ENCODE results near the gene JAKMIP1.
"Not testable (repeated sequence)": the region's sequence is repeated elsewhere in the genome, so short reads cannot be mapped to it uniquely, and the experiment has no call there.

Gene JAKMIP1

GRCh38 chr4:6011271-6011671 lies 189.1 kb downstream of the JAKMIP1 start:
- peaks cover 7 to 19% of the 10 kb centered on the region in 2 donors for H3K27me3 ChIP-seq (ENCODE audit: control insufficient read depth in 1 of 2, insufficient read depth in 2 of 2, low read length in 2 of 2)
- no peaks in the 10 kb centered on the region for H3K9me3 ChIP-seq (ENCODE audit: control insufficient read depth in 1 of 2, low read length in 2 of 2)
- no peak overlapping the region for H3K9ac ChIP-seq (ENCODE audit: low read depth in 1 of 2, low read length in 2 of 2)
- H3K4me1 ChIP-seq (ENCODE audit: control insufficient read depth in 1 of 2, insufficient read depth in 2 of 2, low read length in 2 of 2), result no peaks in the 10 kb centered on the region
- no peak overlapping the region for H3K27ac ChIP-seq (ENCODE audit: low read depth, low read length)
- no peaks in the 10 kb centered on the region for H3K36me3 ChIP-seq (ENCODE audit: control insufficient read depth in 1 of 2, insufficient read depth in 2 of 2, low read length in 2 of 2)
- no peak overlapping the region for H3K4me3 ChIP-seq (ENCODE audit: low read depth in 1 of 2, low read length in 2 of 2)

- H3K4me3 ChIP-seq (ENCODE audit: low read depth in 1 of 2, low read length in 2 of 2), result no peak overlapping the region
- H3K4me1 ChIP-seq (ENCODE audit: control insufficient read depth in 1 of 2, insufficient read depth in 2 of 2, low read length in 2 of 2), result no peaks in the 10 kb centered on the region
- H3K9me3 ChIP-seq (ENCODE audit: control insufficient read depth in 1 of 2, low read length in 2 of 2), result no peaks in the 10 kb centered on the region
- no peak overlapping the region for H3K27ac ChIP-seq (ENCODE audit: low read depth, low read length)
- peaks cover 7 to 19% of the 10 kb centered on the region in 2 donors for H3K27me3 ChIP-seq (ENCODE audit: control insufficient read depth in 1 of 2, insufficient read depth in 2 of 2, low read length in 2 of 2)
- H3K36me3 ChIP-seq (ENCODE audit: control insufficient read depth in 1 of 2, insufficient read depth in 2 of 2, low read length in 2 of 2), result no peaks in the 10 kb centered on the region
- H3K9ac ChIP-seq (ENCODE audit: low read depth in 1 of 2, low read length in 2 of 2), result no peak overlapping the region
These were observed 189.6 kb downstream of the JAKMIP1 start for GRCh38 chr4:6010789-6011188.

GRCh38 chr4:6009452-6009851 lies 190.9 kb downstream of the JAKMIP1 start:
- Histone ChIP-seq H3K36me3 (ENCODE audit: control insufficient read depth in 1 of 2, insufficient read depth in 2 of 2, low read length in 2 of 2) (no peaks in the 10 kb centered on the region), H3K4me3 (ENCODE audit: low read depth in 1 of 2, low read length in 2 of 2) (no peak overlapping the region), H3K4me1 (ENCODE audit: control insufficient read depth in 1 of 2, insufficient read depth in 2 of 2, low read length in 2 of 2) (no peaks in the 10 kb centered on the region), H3K9me3 (ENCODE audit: control insufficient read depth in 1 of 2, low read length in 2 of 2) (peaks cover 0 to 2% of the 10 kb centered on the region in 2 donors), H3K27ac (ENCODE audit: low read depth, low read length) (no peak overlapping the region), H3K9ac (ENCODE audit: low read depth in 1 of 2, low read length in 2 of 2) (no peak overlapping the region), H3K27me3 (ENCODE audit: control insufficient read depth in 1 of 2, insufficient read depth in 2 of 2, low read length in 2 of 2) (peaks cover 7 to 19% of the 10 kb centered on the region in 2 donors)

GRCh38 chr4:6008766-6009385 lies 191.5 kb downstream of the JAKMIP1 start:
- Histone ChIP-seq H3K9ac (ENCODE audit: low read depth in 1 of 2, low read length in 2 of 2) (no peak overlapping the region), H3K4me3 (ENCODE audit: low read depth in 1 of 2, low read length in 2 of 2) (no peak overlapping the region), H3K4me1 (ENCODE audit: control insufficient read depth in 1 of 2, insufficient read depth in 2 of 2, low read length in 2 of 2) (no peaks in the 10 kb centered on the region), H3K36me3 (ENCODE audit: control insufficient read depth in 1 of 2, insufficient read depth in 2 of 2, low read length in 2 of 2) (no peaks in the 10 kb centered on the region), H3K9me3 (ENCODE audit: control insufficient read depth in 1 of 2, low read length in 2 of 2) (peaks cover 0 to 8% of the 10 kb centered on the region in 2 donors), H3K27me3 (ENCODE audit: control insufficient read depth in 1 of 2, insufficient read depth in 2 of 2, low read length in 2 of 2) (peaks cover 7 to 19% of the 10 kb centered on the region in 2 donors), H3K27ac (ENCODE audit: low read depth, low read length) (no peak overlapping the region)

DNA sequence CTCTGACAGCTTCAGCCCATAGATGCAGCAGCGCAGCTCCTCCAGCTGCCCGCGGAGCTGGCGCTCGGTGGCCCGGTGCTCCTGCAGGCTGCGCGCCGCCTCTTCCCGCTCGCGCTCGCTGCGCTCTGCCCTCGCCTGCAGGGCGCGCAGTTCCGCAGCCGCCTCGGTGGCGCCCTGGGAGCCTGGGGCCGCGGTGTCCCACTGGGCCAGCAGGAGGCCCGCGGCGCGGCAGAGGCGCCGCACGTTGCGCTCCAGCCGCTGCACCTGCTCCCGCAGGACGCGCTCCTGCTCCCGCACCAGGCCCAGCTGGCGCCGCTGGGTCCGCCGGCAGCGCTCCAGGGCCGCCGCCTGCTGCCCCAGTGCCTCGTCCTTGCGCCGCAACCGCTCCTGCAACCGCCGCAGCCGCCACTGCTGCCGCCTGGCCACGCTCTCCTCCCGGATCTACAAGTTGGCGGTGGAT lies 192.2 kb downstream of the JAKMIP1 start:
- no peaks in the 10 kb centered on the region for H3K4me1 ChIP-seq (ENCODE audit: control insufficient read depth in 1 of 2, insufficient read depth in 2 of 2, low read length in 2 of 2)
- H3K9me3 ChIP-seq (ENCODE audit: control insufficient read depth in 1 of 2, low read length in 2 of 2), result peaks cover 0 to 8% of the 10 kb centered on the region in 2 donors
- no peak overlapping the region for H3K4me3 ChIP-seq (ENCODE audit: low read depth in 1 of 2, low read length in 2 of 2)
- no peaks in the 10 kb centered on the region for H3K36me3 ChIP-seq (ENCODE audit: control insufficient read depth in 1 of 2, insufficient read depth in 2 of 2, low read length in 2 of 2)
- peaks cover 7 to 19% of the 10 kb centered on the region in 2 donors for H3K27me3 ChIP-seq (ENCODE audit: control insufficient read depth in 1 of 2, insufficient read depth in 2 of 2, low read length in 2 of 2)
- H3K9ac ChIP-seq (ENCODE audit: low read depth in 1 of 2, low read length in 2 of 2), result no peak overlapping the region
- H3K27ac ChIP-seq (ENCODE audit: low read depth, low read length), result no peak overlapping the region

- no peak overlapping the region for H3K4me3 ChIP-seq (ENCODE audit: low read depth in 1 of 2, low read length in 2 of 2)
- H3K36me3 ChIP-seq (ENCODE audit: control insufficient read depth in 1 of 2, insufficient read depth in 2 of 2, low read length in 2 of 2), result no peaks in the 10 kb centered on the region
- H3K9ac ChIP-seq (ENCODE audit: low read depth in 1 of 2, low read length in 2 of 2), result no peak overlapping the region
- no peak overlapping the region for H3K27ac ChIP-seq (ENCODE audit: low read depth, low read length)
- H3K4me1 ChIP-seq (ENCODE audit: control insufficient read depth in 1 of 2, insufficient read depth in 2 of 2, low read length in 2 of 2), result no peaks in the 10 kb centered on the region
- H3K27me3 ChIP-seq (ENCODE audit: control insufficient read depth in 1 of 2, insufficient read depth in 2 of 2, low read length in 2 of 2), result peaks cover 5 to 11% of the 10 kb centered on the region in 2 donors
- H3K9me3 ChIP-seq (ENCODE audit: control insufficient read depth in 1 of 2, low read length in 2 of 2), result peaks cover 0 to 8% of the 10 kb centered on the region in 2 donors
These were observed 195.2 kb downstream of the JAKMIP1 start for GRCh38 chr4:6005175-6005574.

DNA sequence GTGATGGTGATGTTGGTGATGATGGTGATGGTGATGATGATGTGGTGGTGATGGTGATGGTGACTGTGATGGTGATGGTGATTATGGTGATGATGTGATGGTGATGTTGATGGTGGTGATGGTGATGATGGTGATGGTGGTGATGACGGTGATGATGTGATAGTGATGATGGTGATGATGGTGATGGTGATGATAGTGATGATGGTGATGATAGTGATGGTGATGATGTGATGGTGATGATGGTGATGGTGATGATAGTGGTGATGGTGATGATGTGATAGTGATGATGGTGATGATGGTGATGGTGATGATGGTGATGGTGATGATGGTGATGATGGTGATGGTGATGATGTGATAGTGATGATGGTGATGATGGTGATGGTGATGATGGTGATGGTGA lies 196.9 kb downstream of the JAKMIP1 start:
- H3K4me1 ChIP-seq (ENCODE audit: control insufficient read depth in 1 of 2, insufficient read depth in 2 of 2, low read length in 2 of 2); H3K36me3 ChIP-seq (ENCODE audit: control insufficient read depth in 1 of 2, insufficient read depth in 2 of 2, low read length in 2 of 2); H3K9ac ChIP-seq (ENCODE audit: low read depth in 1 of 2, low read length in 2 of 2); H3K4me3 ChIP-seq (ENCODE audit: low read depth in 1 of 2, low read length in 2 of 2); H3K27ac ChIP-seq (ENCODE audit: low read depth, low read length); H3K9me3 ChIP-seq (ENCODE audit: control insufficient read depth in 1 of 2, low read length in 2 of 2); H3K27me3 ChIP-seq (ENCODE audit: control insufficient read depth in 1 of 2, insufficient read depth in 2 of 2, low read length in 2 of 2): not testable (repeated sequence)

DNA sequence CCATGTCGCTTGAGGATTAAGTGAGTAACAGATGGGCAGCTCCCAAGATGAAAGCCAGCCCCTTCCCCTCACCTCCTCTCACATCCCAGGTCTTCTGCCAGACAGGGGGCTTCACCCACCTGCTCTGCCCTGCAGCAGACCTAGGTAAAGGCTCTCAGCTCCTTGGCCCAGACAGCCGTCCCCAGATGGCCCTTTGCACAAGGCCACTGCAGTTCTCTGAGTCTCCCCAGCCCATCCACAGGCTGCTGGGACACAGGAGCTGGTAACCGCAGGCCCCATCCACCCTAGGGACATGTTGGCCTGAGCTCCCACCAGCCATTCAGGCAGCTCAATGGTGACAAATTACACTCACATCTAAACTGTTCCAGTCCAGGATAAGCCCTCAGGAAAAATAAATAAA lies 197.4 kb downstream of the JAKMIP1 start:
- H3K4me1 ChIP-seq (ENCODE audit: control insufficient read depth in 1 of 2, insufficient read depth in 2 of 2, low read length in 2 of 2), result no peaks in the 10 kb centered on the region
- H3K27ac ChIP-seq (ENCODE audit: low read depth, low read length), result no peak overlapping the region
- H3K9ac ChIP-seq (ENCODE audit: low read depth in 1 of 2, low read length in 2 of 2), result no peak overlapping the region
- no peak overlapping the region for H3K4me3 ChIP-seq (ENCODE audit: low read depth in 1 of 2, low read length in 2 of 2)
- H3K27me3 ChIP-seq (ENCODE audit: control insufficient read depth in 1 of 2, insufficient read depth in 2 of 2, low read length in 2 of 2), result peaks cover 0 to 7% of the 10 kb centered on the region in 2 donors
- no peaks in the 10 kb centered on the region for H3K36me3 ChIP-seq (ENCODE audit: control insufficient read depth in 1 of 2, insufficient read depth in 2 of 2, low read length in 2 of 2)
- H3K9me3 ChIP-seq (ENCODE audit: control insufficient read depth in 1 of 2, low read length in 2 of 2), result peaks cover 0 to 8% of the 10 kb centered on the region in 2 donors

DNA sequence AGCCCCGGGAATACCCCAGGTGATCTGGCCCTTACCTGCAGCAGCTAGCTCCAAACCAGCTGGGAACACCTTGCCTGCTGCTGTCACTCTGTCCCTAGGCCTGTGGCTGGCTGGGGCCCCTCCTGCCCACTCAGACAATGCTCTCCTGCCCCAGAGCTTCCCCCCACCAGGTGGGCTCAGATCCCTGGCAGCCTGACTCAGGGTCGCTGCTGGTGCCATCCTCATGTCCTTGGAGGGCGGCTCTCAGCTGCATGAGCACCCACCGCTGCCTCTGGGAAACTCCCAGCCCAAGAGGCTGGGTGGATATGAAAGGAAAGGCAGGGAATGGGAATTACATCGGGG lies 197.9 kb downstream of the JAKMIP1 start:
- peaks cover 0 to 8% of the 10 kb centered on the region in 2 donors for H3K9me3 ChIP-seq (ENCODE audit: control insufficient read depth in 1 of 2, low read length in 2 of 2)
- H3K4me3 ChIP-seq (ENCODE audit: low read depth in 1 of 2, low read length in 2 of 2), result no peak overlapping the region
- H3K9ac ChIP-seq (ENCODE audit: low read depth in 1 of 2, low read length in 2 of 2), result no peak overlapping the region
- H3K27me3 ChIP-seq (ENCODE audit: control insufficient read depth in 1 of 2, insufficient read depth in 2 of 2, low read length in 2 of 2), result peaks cover 0 to 7% of the 10 kb centered on the region in 2 donors
- H3K4me1 ChIP-seq (ENCODE audit: control insufficient read depth in 1 of 2, insufficient read depth in 2 of 2, low read length in 2 of 2), result no peaks in the 10 kb centered on the region
- H3K36me3 ChIP-seq (ENCODE audit: control insufficient read depth in 1 of 2, insufficient read depth in 2 of 2, low read length in 2 of 2), result no peaks in the 10 kb centered on the region
- no peak overlapping the region for H3K27ac ChIP-seq (ENCODE audit: low read depth, low read length)

- no peaks in the 10 kb centered on the region for H3K4me1 ChIP-seq (ENCODE audit: control insufficient read depth in 1 of 2, insufficient read depth in 2 of 2, low read length in 2 of 2)
- H3K36me3 ChIP-seq (ENCODE audit: control insufficient read depth in 1 of 2, insufficient read depth in 2 of 2, low read length in 2 of 2), result no peaks in the 10 kb centered on the region
- no peak overlapping the region for H3K27ac ChIP-seq (ENCODE audit: low read depth, low read length)
- H3K4me3 ChIP-seq (ENCODE audit: low read depth in 1 of 2, low read length in 2 of 2), result no peak overlapping the region
- H3K27me3 ChIP-seq (ENCODE audit: control insufficient read depth in 1 of 2, insufficient read depth in 2 of 2, low read length in 2 of 2), result peaks cover 0 to 5% of the 10 kb centered on the region in 2 donors
- H3K9me3 ChIP-seq (ENCODE audit: control insufficient read depth in 1 of 2, low read length in 2 of 2), result peaks cover 0 to 8% of the 10 kb centered on the region in 2 donors
- no peak overlapping the region for H3K9ac ChIP-seq (ENCODE audit: low read depth in 1 of 2, low read length in 2 of 2)
These were observed 198.5 kb downstream of the JAKMIP1 start for GRCh38 chr4:6001680-6002491.
